Stomach smooth muscle (tissue), 2 donors: ENCODE data around the gene ZEB2.

Experiments used
- H3K27ac ChIP-seq: one replicate; pipeline ENCODE4 v1.7.0; 2013; ENCODE audit warnings: mild to moderate bottlenecking, low read length, inconsistent platforms
- H3K27me3 ChIP-seq, 2 donors: one replicate each; pipeline ENCODE4 v1.7.0; 2013; ENCODE audit warnings: low read length in 2 of 2; ENCODE audit not compliant: insufficient read depth in 2 of 2, control insufficient read depth in 1 of 2
- H3K36me3 ChIP-seq, 2 donors: one replicate each; pipeline ENCODE4 v1.7.0; 2013; ENCODE audit warnings: low read length in 2 of 2; ENCODE audit not compliant: control insufficient read depth in 2 of 2, insufficient read depth in 2 of 2
- H3K4me1 ChIP-seq: one replicate; pipeline ENCODE4 v1.7.0; 2013; ENCODE audit warnings: low read length; ENCODE audit not compliant: control insufficient read depth, insufficient read depth
- H3K4me3 ChIP-seq, 2 donors: one replicate each; pipeline ENCODE4 v1.7.0; 2013; ENCODE audit warnings: low read length in 2 of 2
- H3K9ac ChIP-seq, 2 donors: one replicate each; pipeline ENCODE4 v1.7.0; 2013; ENCODE audit warnings: low read length in 2 of 2, mild to moderate bottlenecking in 1 of 2
- H3K9me3 ChIP-seq, 2 donors: one replicate each; pipeline ENCODE4 v1.7.0; 2013; ENCODE audit warnings: low read length in 2 of 2; ENCODE audit not compliant: control insufficient read depth in 2 of 2
- donor health status: healthy.
- donor health status: Pancreatic carcinoma.

Gene ZEB2

DNA sequence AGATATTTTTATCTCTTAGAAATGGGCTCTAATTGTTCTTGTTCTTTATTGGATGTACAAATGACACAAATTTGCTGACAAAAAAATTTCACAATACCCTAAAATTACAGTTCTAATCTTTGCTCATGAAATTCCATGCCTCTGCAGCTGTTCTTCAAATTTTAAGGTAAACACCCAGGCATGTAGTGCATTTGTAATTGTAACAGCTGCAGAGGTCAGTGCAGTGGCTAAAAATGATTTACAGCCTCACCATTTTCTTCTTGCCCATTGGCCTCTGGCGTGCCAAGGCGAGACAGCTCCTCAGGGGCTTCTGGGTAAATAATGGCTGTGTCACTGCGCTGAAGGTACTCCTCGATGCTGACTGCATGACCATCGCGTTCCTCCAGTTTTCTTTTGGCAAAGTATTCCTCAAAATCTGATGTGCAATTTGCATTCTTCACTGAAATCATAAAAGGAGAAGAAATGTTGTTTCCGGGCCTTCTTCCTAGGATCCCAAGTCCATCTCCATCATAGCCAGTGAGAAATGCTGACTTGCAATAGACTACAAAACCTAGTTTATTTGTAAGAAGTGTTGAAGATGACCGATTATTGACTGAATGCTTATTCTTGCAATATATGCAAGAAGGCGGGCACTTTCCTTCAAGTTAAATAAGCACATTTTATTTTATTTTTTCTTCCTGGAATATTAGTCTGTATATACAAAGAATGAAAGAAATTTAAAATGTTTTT is 115.2 kb downstream of the ZEB2 start:
- no peaks in the 10 kb centered on the region for H3K36me3 ChIP-seq
- no peak overlapping the region for H3K27ac ChIP-seq
- no peaks in the 10 kb centered on the region for H3K27me3 ChIP-seq
- no peaks in the 10 kb centered on the region for H3K9me3 ChIP-seq
- no peak overlapping the region for H3K9ac ChIP-seq
- H3K4me3 ChIP-seq: no peak overlapping the region
- H3K4me1 ChIP-seq: no peaks in the 10 kb centered on the region

- Histone ChIP-seq H3K27me3 (no peaks in the 10 kb centered on the region), H3K36me3 (no peaks in the 10 kb centered on the region), H3K4me3 (no peak overlapping the region), H3K27ac (no peak overlapping the region), H3K9ac (no peak overlapping the region), H3K4me1 (no peaks in the 10 kb centered on the region), H3K9me3 (no peaks in the 10 kb centered on the region)
Measured at GRCh38 chr2:144403933-144404332, 116.0 kb downstream of the ZEB2 start.

GRCh38 chr2:144402251-144402650 is 117.7 kb downstream of the ZEB2 start:
- H3K27me3 ChIP-seq: no peaks in the 10 kb centered on the region
- H3K9ac ChIP-seq: no peak overlapping the region
- no peak overlapping the region for H3K27ac ChIP-seq
- H3K4me1 ChIP-seq: no peaks in the 10 kb centered on the region
- H3K4me3 ChIP-seq: no peak overlapping the region
- no peaks in the 10 kb centered on the region for H3K9me3 ChIP-seq
- no peaks in the 10 kb centered on the region for H3K36me3 ChIP-seq

- Histone ChIP-seq H3K9me3 (no peaks in the 10 kb centered on the region), H3K9ac (no peak overlapping the region), H3K27me3 (no peaks in the 10 kb centered on the region), H3K4me1 (no peaks in the 10 kb centered on the region), H3K4me3 (no peak overlapping the region), H3K27ac (no peak overlapping the region), H3K36me3 (peaks cover 0 to 5% of the 10 kb centered on the region in 2 donors)
Measured at GRCh38 chr2:144401036-144401435, 118.9 kb downstream of the ZEB2 start.

DNA sequence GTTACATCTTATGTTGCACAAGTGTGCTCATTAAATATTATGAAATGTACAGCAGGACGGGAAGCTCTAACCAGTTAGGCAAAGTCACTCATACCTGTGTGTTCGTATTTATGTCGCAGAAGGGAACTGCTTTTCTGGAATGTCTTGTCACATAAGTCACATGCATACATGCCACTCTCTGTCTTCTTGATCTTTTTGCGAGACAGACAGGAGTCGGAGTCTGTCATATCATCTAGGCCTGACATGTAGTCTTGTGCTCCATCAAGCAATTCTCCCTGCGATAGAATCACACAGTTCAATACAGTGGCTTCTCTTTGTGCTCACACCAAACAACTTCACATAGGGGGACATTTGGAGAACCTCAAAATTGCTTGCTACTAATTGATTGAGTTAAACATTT is 123.6 kb downstream of the ZEB2 start:
- no peaks in the 10 kb centered on the region for H3K9me3 ChIP-seq
- H3K27ac ChIP-seq: no peak overlapping the region
- H3K9ac ChIP-seq: no peak overlapping the region
- no peaks in the 10 kb centered on the region for H3K4me1 ChIP-seq
- no peaks in the 10 kb centered on the region for H3K27me3 ChIP-seq
- no peak overlapping the region for H3K4me3 ChIP-seq
- H3K36me3 ChIP-seq: peaks cover 0 to 5% of the 10 kb centered on the region in 2 donors

- Histone ChIP-seq H3K9me3 (no peaks in the 10 kb centered on the region), H3K4me3 (no peak overlapping the region), H3K27me3 (no peaks in the 10 kb centered on the region), H3K27ac (no peak overlapping the region), H3K36me3 (no peaks in the 10 kb centered on the region), H3K4me1 (no peaks in the 10 kb centered on the region), H3K9ac (no peak overlapping the region)
Measured at GRCh38 chr2:144390424-144391020, 129.4 kb downstream of the ZEB2 start.

GRCh38 chr2:144389930-144390311 is 130.0 kb downstream of the ZEB2 start:
- no peak overlapping the region for H3K27ac ChIP-seq
- peak overlapping the region; percentile 68 to 73 for H3K4me3 ChIP-seq
- no peaks in the 10 kb centered on the region for H3K27me3 ChIP-seq
- no peaks in the 10 kb centered on the region for H3K36me3 ChIP-seq
- no peaks in the 10 kb centered on the region for H3K4me1 ChIP-seq
- no peaks in the 10 kb centered on the region for H3K9me3 ChIP-seq
- no peak overlapping the region for H3K9ac ChIP-seq

GRCh38 chr2:144389151-144389929 is 130.6 kb downstream of the ZEB2 start:
- no peaks in the 10 kb centered on the region for H3K27me3 ChIP-seq
- no peak overlapping the region for H3K9ac ChIP-seq
- H3K36me3 ChIP-seq: no peaks in the 10 kb centered on the region
- H3K27ac ChIP-seq: no peak overlapping the region
- no peaks in the 10 kb centered on the region for H3K4me1 ChIP-seq
- H3K4me3 ChIP-seq: peak overlapping the region; percentile 68 to 73
- H3K9me3 ChIP-seq: no peaks in the 10 kb centered on the region

DNA sequence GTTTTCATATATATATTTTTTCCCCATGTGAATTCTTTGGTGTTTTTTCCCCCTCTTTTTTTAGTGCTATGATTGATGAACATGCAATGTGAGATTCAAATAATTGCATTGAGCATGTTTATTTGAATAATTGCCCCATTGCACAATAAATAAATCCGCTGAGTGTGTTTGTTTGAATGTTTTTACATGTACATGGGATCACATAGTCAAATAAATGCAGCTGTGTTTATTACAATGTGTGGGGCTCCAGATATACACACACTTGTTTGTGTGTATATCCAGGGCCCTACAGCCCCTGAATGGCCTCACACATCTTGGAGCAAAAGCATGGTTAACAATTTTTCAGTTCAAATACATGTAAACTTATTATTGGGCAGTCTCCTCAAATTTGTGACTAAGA is 134.5 kb downstream of the ZEB2 start:
- Histone ChIP-seq H3K27me3 (no peaks in the 10 kb centered on the region), H3K36me3 (no peaks in the 10 kb centered on the region), H3K4me3 (no peak overlapping the region), H3K9me3 (no peaks in the 10 kb centered on the region), H3K4me1 (no peaks in the 10 kb centered on the region), H3K9ac (no peak overlapping the region), H3K27ac (no peak overlapping the region)

DNA sequence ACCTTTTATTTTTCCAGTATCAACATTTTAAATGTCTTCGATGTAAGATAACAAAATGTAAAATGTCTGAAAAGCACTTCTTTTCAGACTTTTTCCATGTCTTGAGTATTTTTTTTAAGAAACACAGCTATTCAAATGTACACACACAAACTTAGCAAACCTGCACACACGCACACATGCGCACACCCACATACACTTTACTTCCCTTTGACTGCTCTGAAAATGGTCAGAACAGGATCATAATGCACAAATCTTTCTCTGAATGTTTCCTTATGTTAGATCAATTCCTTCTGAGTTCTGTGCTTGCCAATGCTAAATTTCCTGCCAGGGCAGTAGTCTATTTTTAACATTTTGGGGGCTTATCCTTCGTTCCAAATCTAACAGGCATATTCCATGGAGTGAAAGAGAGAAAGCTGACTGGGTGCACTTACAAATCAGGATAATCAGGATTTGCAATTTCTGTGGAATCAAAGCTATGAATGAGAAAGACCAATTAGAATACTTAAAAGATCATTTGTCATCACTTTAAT is 136.3 kb downstream of the ZEB2 start:
- Histone ChIP-seq H3K36me3 (no peaks in the 10 kb centered on the region), H3K9ac (no peak overlapping the region)

More for the DNA sequence above, 136.3 kb downstream of the ZEB2 start:
- Histone ChIP-seq H3K27me3 (peaks cover 0 to 2% of the 10 kb centered on the region in 2 donors), H3K27ac (no peak overlapping the region), H3K9me3 (no peaks in the 10 kb centered on the region), H3K4me3 (no peak overlapping the region), H3K4me1 (no peaks in the 10 kb centered on the region)
